HG03571 (cell line): ENCODE results near the gene GOLGA8J.
"Not testable (repeated sequence)": the region's sequence is repeated elsewhere in the genome, so short reads cannot be mapped to it uniquely, and the experiment has no call there.

ENCODE experiments used
- ATAC-seq: cut with Tn5 transposase; IDR thresholded peaks from one replicate; pipeline ENCODE4 v1.9.1; 2021; ENCODE audit not compliant: unreplicated experiment

The GOLGA8J gene

GRCh38 chr15:30082655-30083054, at the start of gene GOLGA8J:
GOLGA8J (plus strand) TSS chr15:30082955; CDS start chr15:30083053, 98 bp downstream.
- not testable (repeated sequence) for ATAC-seq

DNA sequence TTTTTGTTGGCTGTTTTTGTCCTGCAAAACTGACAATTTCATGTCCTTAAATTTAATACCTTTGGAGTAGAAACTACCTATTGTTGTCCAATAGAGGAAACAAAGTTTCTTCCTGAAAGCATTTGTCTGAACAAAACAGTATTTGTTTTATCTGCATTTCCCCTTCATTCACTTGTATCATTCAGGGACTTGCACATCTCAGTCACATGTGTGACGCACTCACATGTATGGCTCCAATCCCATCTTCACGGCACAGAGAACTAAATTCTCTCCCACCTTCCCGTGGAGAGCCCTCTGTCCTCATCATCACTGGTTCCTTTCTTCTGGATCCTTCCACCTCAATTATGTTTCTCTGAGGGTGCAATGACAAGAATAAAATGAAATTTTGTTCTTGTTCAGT, 49.5 kb upstream of the GOLGA8J start:
- ATAC-seq = no peak

DNA sequence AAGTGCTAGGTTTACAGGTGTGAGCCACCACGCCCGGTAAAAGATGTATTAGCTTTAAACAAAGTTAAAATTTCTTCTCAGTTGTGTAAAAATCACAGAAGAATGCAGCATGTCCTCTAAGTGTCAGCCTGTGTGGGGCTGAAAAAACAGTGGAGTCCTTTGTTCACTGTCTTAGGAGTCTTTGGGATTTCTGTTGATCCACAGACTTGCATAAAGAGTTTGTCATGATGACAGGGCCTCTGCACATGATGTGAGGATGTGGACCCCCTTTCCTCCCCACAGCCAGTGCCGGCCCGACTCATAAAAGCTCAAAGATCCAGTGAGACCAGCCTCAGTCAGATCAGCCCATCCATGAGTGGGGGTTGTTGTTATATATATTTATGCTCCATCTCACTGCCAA, 49.0 kb upstream of the GOLGA8J start:
- no peak for ATAC-seq

DNA sequence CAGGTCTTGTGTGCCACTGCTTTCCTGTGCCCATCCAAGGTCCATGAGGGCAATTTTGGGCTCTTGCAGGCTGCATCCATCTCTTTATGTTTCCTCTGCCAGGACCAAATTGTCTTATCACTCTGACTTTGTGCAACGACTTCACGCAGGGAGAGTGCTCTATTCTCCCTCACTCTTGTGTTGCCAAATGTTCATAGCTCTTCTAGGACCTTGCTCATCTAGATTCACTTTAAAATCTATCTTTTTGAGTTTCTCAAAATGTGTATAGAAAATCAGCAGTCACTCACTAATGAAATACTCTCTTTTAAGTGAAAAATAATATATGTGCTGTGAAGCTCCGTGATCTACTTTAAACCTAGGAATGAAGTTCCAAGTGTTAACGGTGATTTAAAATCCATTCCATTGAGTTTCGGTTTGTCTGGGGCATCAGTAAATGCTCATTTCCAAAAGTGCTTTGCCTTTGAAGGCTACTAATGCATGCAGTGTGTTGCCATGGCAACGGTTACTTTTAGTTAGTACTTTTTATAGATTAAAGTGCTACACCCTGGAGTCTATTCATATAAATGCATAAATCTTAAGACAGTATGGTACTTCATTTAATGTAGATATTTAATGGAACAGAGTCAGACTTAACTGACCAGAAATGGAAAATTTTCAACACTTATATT, 46.6 kb upstream of the GOLGA8J start:
- ATAC-seq = no peak

DNA sequence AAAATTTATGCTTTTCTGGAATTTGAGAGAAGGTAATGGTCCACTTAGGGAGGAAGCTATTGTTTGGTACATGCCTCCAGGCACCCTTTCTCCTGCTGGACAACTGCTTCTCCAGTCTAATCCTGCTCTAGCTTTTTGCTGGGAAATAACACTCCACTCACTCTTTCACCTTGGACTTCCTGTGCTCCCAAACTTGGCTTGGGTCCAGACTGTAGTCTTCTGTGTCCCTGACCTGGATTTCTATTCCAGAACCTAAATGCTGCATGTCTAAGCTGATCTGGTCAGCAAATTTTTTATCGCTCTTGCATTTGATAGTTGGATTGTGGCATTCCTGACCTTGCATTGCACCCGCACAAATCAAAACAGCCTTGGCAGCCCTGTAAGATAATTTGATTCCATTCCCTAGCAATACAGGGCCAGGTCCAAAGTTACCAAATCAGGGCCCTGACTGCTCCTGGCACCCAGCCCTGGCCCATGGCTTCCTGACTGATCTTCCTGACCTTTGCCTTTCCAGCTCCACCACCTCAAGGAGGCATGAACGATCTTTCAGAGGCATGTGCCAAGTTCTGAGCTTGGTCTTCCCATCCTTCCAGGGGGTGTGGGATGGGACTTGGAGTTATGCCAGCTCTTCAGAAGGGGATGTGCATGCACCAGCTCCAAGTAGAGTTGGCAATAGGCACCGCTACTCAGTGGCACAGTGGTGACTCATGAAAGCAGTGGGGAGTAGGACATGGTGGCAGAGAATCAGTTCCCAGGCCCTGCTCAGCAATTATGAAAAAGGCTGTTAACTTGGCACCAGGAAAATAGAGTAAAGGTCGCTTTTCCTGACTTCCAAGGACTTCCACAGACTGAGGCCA, 43.9 kb upstream of the GOLGA8J start:
- ATAC-seq = no peak

DNA sequence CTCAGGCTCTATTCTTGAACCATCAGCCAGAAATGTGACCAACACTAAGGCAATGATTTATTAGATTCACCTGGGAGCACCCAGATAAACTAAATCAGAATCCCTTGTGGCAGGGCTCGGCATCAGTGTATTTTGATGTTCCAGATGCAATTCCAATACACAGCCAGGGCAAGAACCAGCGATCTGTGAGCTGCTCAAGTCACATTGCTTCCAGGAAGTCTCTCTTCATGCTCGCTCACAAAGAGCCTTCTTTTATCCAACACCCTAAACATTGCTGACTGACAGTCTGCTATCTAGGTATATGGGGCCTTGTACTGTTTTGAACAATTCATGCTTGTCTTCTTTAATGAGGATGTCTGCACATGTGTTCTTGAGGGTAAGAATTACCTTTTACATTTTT, 40.9 kb upstream of the GOLGA8J start:
- ATAC-seq = no peak

DNA sequence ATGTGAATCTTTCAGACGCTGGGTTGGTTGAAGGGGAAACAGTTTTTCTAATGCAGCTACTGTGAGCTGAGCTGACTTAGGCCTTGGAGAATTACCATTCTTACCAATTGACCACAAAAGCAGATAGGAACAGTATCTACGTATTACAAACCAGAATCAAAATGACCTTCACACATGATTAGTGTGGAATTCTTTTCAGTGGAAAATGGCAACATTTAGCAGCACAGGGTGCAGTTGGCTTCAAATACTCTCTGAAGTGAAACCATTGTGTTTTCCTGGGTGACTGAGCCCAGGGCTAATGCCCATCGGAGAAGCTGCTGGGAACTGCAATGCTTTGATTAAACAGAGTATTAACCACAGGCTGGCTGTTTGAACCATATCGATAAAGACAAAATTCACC, 40.2 kb upstream of the GOLGA8J start:
- ATAC-seq = no peak

DNA sequence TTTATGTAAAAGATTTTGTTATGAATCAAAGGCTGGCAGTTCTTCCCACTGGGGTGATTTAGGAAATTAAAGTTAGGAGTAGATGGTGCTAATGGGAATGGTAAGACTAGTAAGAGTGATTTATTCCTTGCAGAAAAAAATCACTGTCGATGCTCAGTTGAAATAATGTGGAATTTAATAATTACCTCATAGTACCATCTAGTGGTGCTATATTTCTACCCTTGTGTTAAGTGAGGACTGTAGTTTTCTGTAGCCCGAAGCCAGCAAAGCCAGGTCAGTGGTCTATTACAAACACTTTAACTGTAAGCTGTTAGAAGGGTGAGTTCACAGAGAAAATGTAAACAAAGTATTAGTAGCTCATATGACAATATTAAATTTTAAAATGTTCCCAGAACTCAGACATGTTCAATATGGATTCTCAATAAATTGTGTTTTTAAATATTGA, 39.5 kb upstream of the GOLGA8J start:
- no peak for ATAC-seq

DNA sequence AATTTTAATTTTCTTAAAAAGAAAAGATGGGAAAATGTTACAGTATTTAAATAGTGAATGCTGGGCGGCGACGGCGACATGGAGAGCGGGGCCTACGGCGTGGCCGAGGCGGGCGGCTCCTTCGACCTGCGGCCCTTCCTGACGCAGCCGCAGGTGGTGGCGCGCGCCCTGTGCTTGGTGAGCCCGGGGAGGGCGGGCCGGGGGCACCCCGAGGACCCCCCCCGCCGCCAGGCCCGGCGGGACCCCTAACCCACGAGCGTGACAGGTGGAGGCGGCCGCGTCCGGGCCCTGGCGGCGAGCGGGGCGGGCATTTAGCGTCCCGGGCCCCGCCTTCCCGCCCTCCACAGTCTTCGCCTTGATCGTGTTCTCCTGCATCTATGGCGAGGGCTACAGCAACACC, 38.4 kb upstream of the GOLGA8J start:
- no peak for ATAC-seq

GRCh38 chr15:30044826-30045225, 37.9 kb upstream of the GOLGA8J start:
- not testable (repeated sequence) for ATAC-seq

DNA sequence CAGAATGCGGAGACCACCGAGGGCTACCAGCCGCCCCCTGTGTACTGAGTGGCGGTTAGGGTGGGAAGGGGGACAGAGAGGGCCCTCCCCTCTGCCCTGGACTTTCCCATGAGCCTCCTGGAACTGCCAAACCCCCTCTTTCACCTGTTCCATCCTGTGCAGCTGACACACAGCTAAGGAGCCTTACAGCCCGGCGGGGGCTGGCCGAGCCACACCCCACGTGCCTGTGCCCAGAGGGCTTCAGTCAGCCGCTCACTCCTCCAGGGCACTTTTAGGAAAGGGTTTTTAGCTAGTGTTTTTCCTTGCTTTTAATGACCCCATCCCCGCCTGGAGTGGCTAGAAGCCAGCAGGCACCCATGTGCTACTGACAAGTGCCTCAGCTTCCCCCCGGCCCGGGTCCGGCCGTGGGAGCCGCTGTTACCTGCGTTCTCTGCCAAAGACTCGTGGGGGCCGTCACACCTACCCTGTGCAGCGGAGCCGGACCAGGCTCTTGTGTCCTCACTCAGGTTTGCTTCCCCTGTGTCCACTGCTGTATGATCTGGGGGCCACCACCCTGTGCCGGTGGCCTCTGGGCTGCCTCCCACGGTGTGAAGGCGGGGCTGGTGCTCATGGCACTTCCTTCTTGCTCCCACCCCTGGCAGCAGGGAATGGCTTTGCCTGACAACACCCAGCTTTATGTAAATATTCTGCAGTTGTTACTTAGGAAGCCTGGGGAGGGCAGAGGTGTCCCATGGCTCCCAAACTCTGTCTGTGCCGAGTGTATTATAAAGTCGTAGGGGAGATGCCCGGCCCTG, 37.3 kb upstream of the GOLGA8J start:
- ATAC-seq = not testable (repeated sequence)

DNA sequence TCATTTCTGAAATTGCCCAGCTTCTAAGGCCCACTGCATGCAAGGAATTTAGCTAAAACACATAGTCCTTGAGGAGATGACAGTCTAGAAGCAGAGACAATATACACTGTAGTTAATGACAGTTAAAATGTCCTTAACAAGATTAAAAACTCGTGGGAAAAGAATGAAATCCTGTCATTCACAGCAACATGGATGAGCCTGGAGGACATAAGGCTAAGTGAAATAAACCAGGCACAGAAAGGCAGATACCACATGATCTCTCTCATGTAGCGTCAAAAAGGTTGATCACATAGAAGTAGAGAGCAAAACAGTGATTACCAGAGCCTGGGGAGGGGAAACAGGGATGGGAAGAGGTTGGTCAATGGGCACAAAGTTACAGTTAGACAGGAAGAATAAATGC, 36.3 kb upstream of the GOLGA8J start:
- ATAC-seq = no peak

DNA sequence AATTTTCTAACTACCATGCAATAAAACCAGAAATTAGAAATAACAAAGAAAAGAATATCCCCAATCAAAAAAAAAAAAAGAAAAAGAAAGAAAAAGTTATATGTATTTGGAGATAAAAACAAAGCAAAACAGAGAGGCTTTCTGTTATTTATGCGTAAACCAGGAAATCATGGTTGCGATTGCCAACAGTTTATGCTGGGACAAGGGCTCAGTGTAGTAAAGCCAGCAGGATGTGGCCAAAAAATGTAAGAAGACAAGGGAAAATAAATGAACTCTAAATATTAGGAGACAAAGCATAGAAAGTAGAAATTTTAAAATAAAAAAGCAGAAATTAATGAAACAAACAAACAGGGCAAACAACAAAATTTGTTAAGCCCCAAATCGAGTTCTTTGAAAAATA, 27.2 kb upstream of the GOLGA8J start:
- ATAC-seq = no peak

GRCh38 chr15:30056166-30056565, 26.6 kb upstream of the GOLGA8J start:
- no peak for ATAC-seq

DNA sequence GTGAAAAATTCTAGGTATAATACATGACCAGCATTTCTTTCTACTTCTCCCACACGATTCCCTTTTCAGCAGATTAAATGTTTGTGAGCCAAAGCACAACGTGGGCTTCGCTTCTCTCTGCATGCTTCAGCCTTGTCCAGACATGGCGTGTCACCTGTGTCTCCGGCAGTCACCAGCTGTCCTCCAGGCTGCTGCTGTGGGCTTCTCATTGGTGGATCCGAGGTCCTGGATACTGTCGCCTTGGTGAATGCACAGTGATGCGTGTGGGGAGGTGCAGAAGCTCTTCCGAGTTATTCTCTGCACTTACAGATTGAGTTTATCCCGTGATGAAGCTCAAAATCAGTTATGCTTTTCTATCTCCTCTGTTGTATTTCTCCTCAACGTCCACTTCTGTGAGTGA, 23.0 kb upstream of the GOLGA8J start:
- no peak for ATAC-seq

DNA sequence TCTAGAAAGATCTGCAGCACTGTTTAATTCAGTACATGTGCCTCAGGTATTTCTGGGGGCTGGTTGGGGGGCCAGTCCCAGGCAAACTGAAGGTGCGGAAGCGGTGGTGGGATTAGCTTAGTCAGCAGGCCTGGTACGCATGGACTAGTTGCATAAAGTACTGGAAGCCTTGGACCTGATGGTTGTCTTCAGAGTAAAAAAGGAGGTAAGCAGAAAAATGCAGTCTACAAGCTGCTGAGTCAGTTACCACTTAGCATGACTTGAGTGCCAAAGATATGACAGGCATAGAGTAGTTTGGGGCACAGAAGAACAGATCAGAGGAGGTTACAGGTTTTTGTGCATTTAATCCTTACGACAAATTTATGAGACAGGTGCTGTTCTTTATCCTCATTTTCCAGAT, 19.9 kb upstream of the GOLGA8J start:
- ATAC-seq = no peak

GRCh38 chr15:30063835-30064546, 18.8 kb upstream of the GOLGA8J start:
- no peak for ATAC-seq

- no peak for ATAC-seq
These were observed 17.5 kb upstream of the GOLGA8J start for GRCh38 chr15:30065025-30065801.

- ATAC-seq = no peak
These were observed 14.4 kb upstream of the GOLGA8J start for GRCh38 chr15:30068326-30068725.

GRCh38 chr15:30072630-30073029, 10.1 kb upstream of the GOLGA8J start:
- ATAC-seq = no peak
